Measurements from ENCODE around the gene UPF1.

GRCh38 chr19:18906605-18907519 lies 75.1 kb downstream of the UPF1 start:
- no peak for TF ChIP-seq MYNN (tag by site-specific recombination; IDR thresholded peaks at IDR 0.05; ENCODE audit: borderline replicate concordance)
- TF ChIP-seq KLF9 (tag by site-specific recombination; IDR thresholded peaks at IDR 0.05; ENCODE audit: low read depth): no peak
- no peak for TF ChIP-seq ZNF19 (tag by site-specific recombination; IDR thresholded peaks at IDR 0.05; ENCODE audit: low read depth)
- TF ChIP-seq ATF2 (tag by site-specific recombination; IDR thresholded peaks at IDR 0.05; ENCODE audit: low read depth): no peak
- no peak for TF ChIP-seq REST (tag by site-specific recombination; IDR thresholded peaks at IDR 0.05)
- TF ChIP-seq ZNF747 (tag by site-specific recombination; IDR thresholded peaks at IDR 0.05): no peak
- no peak for TF ChIP-seq ZNF776 (tag by site-specific recombination; IDR thresholded peaks at IDR 0.05; ENCODE audit: borderline replicate concordance)
- TF ChIP-seq ZNF311 (tag by site-specific recombination; IDR thresholded peaks at IDR 0.05; ENCODE audit: borderline replicate concordance): no peak
- no peak for TF ChIP-seq MZF1 (tag by site-specific recombination; IDR thresholded peaks at IDR 0.05; ENCODE audit: borderline replicate concordance)
- TF ChIP-seq IKZF3 (tag by site-specific recombination; IDR thresholded peaks at IDR 0.05): no peak

Data from HEK293 (cell line).